ENCODE results near the gene OBSCN.

Gene OBSCN

GRCh38 chr1:228272831-228273571 is 65.2 kb downstream of the OBSCN start:
- no peak for DNase-seq (ENCODE audit: low spot score)
- TF ChIP-seq CTCF (conservative IDR thresholded peaks at IDR 0.05; ENCODE audit: low read depth) = no peak
- H3K27ac ChIP-seq = no peak overlapping the region
- CTCF ChIA-PET = no interaction called here
- POLR2A ChIA-PET (ENCODE audit: low non-redundant PET) = no interaction called here

GRCh38 chr1:228273720-228274451 is 66.0 kb downstream of the OBSCN start:
- DNase-seq (ENCODE audit: low spot score) = no peak
- TF ChIP-seq CTCF (conservative IDR thresholded peaks at IDR 0.05; ENCODE audit: low read depth) = no peak
- ChIA-PET POLR2A (ENCODE audit: low non-redundant PET) (no interaction called here), CTCF (interaction anchor here (0.5 kb wide), 1 partner anchor 240 kb away, joined by 3 read pairs; no protein-coding TSS in a partner anchor)
- no peak overlapping the region for H3K27ac ChIP-seq

- CTCF ChIA-PET = interaction anchor here (0.5 kb wide), 1 partner anchor 239 kb away, joined by 3 read pairs; no protein-coding TSS in a partner anchor
- no peak for DNase-seq (ENCODE audit: low spot score)
- 0 out of 2 replicates have a peak overlapping the region, but pooled peaks have one; percentile 65 for H3K27ac ChIP-seq
- TF ChIP-seq CTCF (conservative IDR thresholded peaks at IDR 0.05; ENCODE audit: low read depth) = no peak
- POLR2A ChIA-PET (ENCODE audit: low non-redundant PET) = no interaction called here
Measured at GRCh38 chr1:228274452-228275178, 66.8 kb downstream of the OBSCN start.

- H3K27ac ChIP-seq = peak overlapping the region; percentile 65
- TF ChIP-seq CTCF (conservative IDR thresholded peaks at IDR 0.05; ENCODE audit: low read depth) = no peak
- DNase-seq (ENCODE audit: low spot score) = no peak
- ChIA-PET CTCF (no interaction called here), POLR2A (ENCODE audit: low non-redundant PET) (no interaction called here)
Measured at GRCh38 chr1:228275179-228275429, 67.3 kb downstream of the OBSCN start.

- CTCF ChIA-PET = no interaction called here
- TF ChIP-seq CTCF (conservative IDR thresholded peaks at IDR 0.05; ENCODE audit: low read depth) = no peak
- POLR2A ChIA-PET (ENCODE audit: low non-redundant PET) = no interaction called here
- DNase-seq (ENCODE audit: low spot score) = peak; percentile 68
- H3K27ac ChIP-seq = peak overlapping the region; percentile 65
Measured at GRCh38 chr1:228275430-228276173, 67.8 kb downstream of the OBSCN start.
